Tibial nerve (tissue), 3 donors: ENCODE measurements around the gene GLG1.

Source experiments
- POLR2A ChIP-seq, 2 donors: fragments of 450-650 bp; IDR thresholded peaks; one replicate each; pipeline ENCODE4 v1.6.1; 2017; ENCODE audit warnings: antibody characterized with exemption in 2 of 2, mild to moderate bottlenecking in 2 of 2, moderate library complexity in 2 of 2
- TF ChIP-seq, protein P1 (sequence below), 5 experiments: fragments of 200-600 bp in 3 of 5; fragments of 450-650 bp in 2 of 5; sonication (generic) in 3 of 5; IDR thresholded peaks; one replicate each; pipeline ENCODE4 v1.5.1; 2016 to 2019; ENCODE audit warnings: antibody characterized with exemption in 5 of 5, mild to moderate bottlenecking in 3 of 5, moderate library complexity in 2 of 5

DNA sequence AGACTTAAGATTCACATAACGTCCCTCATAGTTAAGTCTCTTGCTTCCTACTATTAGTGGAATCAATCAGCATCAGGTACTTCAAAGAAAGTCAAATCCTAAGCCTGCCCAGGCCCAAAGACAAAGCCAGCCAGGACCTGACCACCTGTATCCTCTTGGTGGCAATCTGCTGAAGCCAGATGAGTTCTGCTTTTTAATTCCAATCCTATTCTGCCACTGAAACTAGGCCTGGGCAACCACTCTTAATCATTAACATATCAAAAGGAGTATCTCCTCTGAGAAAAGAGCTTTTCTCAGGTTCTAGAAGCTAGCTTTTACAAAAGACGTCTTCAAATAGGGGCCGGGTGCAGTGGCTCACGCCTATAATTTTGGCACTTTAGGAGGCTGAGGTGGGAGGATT is 15.1 kb upstream of the GLG1 start:
- TF ChIP-seq, protein P1, sequence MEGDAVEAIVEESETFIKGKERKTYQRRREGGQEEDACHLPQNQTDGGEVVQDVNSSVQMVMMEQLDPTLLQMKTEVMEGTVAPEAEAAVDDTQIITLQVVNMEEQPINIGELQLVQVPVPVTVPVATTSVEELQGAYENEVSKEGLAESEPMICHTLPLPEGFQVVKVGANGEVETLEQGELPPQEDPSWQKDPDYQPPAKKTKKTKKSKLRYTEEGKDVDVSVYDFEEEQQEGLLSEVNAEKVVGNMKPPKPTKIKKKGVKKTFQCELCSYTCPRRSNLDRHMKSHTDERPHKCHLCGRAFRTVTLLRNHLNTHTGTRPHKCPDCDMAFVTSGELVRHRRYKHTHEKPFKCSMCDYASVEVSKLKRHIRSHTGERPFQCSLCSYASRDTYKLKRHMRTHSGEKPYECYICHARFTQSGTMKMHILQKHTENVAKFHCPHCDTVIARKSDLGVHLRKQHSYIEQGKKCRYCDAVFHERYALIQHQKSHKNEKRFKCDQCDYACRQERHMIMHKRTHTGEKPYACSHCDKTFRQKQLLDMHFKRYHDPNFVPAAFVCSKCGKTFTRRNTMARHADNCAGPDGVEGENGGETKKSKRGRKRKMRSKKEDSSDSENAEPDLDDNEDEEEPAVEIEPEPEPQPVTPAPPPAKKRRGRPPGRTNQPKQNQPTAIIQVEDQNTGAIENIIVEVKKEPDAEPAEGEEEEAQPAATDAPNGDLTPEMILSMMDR (IDR thresholded peaks at IDR 0.05), result no peak
- TF ChIP-seq POLR2A (IDR thresholded peaks at IDR 0.05), result no peak
